IPS-18a (cell line): ENCODE results near the gene NTSR1.

Experiments used
- H3K27ac ChIP-seq: one replicate; pipeline ENCODE4 v1.5.1; 2013; ENCODE audit warnings: low read length
- H3K27me3 ChIP-seq: one replicate; pipeline ENCODE4 v1.6.1; 2013; ENCODE audit warnings: mild to moderate bottlenecking, low read length; ENCODE audit not compliant: control insufficient read depth, insufficient read depth
- H3K36me3 ChIP-seq: one replicate; pipeline ENCODE4 v1.6.1; 2013; ENCODE audit warnings: low read depth, low read length; ENCODE audit not compliant: control insufficient read depth
- H3K4me1 ChIP-seq: one replicate; pipeline ENCODE4 v1.6.1; 2013; ENCODE audit warnings: low read depth, low read length; ENCODE audit not compliant: control insufficient read depth
- H3K4me3 ChIP-seq: one replicate; pipeline ENCODE4 v1.5.1; 2013; ENCODE audit warnings: low read length
- H3K9ac ChIP-seq: one replicate; pipeline ENCODE4 v1.6.1; 2013; ENCODE audit warnings: mild to moderate bottlenecking, low read length, moderate library complexity
- H3K9me3 ChIP-seq: one replicate; pipeline ENCODE4 v1.6.1; 2013; ENCODE audit warnings: low read depth, low read length; ENCODE audit not compliant: control insufficient read depth

The NTSR1 gene

GRCh38 chr20:62714799-62715198 lies 6.2 kb downstream of the NTSR1 start:
- Histone ChIP-seq H3K4me1 (no peaks in the 10 kb centered on the region), H3K9ac (no peak overlapping the region), H3K27me3 (peaks cover 21% of the 10 kb centered on the region)

GRCh38 chr20:62715201-62715600 lies 6.6 kb downstream of the NTSR1 start:
- H3K4me3 ChIP-seq: no peak overlapping the region
- no peak overlapping the region for H3K9ac ChIP-seq
- no peak overlapping the region for H3K27ac ChIP-seq
- no peaks in the 10 kb centered on the region for H3K36me3 ChIP-seq
- peaks cover 17% of the 10 kb centered on the region for H3K27me3 ChIP-seq
- no peaks in the 10 kb centered on the region for H3K4me1 ChIP-seq
- H3K9me3 ChIP-seq: no peaks in the 10 kb centered on the region

More at GRCh38 chr20:62714799-62715198, 6.2 kb downstream of the NTSR1 start:
- Histone ChIP-seq H3K27ac (no peak overlapping the region), H3K36me3 (no peaks in the 10 kb centered on the region), H3K4me3 (no peak overlapping the region), H3K9me3 (no peaks in the 10 kb centered on the region)

GRCh38 chr20:62716198-62716940 lies 7.7 kb downstream of the NTSR1 start:
- Histone ChIP-seq H3K9ac (no peak overlapping the region), H3K4me1 (no peaks in the 10 kb centered on the region)

GRCh38 chr20:62716941-62717310 lies 8.3 kb downstream of the NTSR1 start:
- H3K36me3 ChIP-seq: no peaks in the 10 kb centered on the region
- no peak overlapping the region for H3K4me3 ChIP-seq
- H3K27ac ChIP-seq: no peak overlapping the region
- H3K9ac ChIP-seq: no peak overlapping the region
- H3K27me3 ChIP-seq: peaks cover 7% of the 10 kb centered on the region
- no peaks in the 10 kb centered on the region for H3K4me1 ChIP-seq
- no peaks in the 10 kb centered on the region for H3K9me3 ChIP-seq

More at GRCh38 chr20:62716198-62716940, 7.7 kb downstream of the NTSR1 start:
- Histone ChIP-seq H3K27me3 (peaks cover 7% of the 10 kb centered on the region), H3K36me3 (no peaks in the 10 kb centered on the region), H3K4me3 (no peak overlapping the region), H3K27ac (no peak overlapping the region), H3K9me3 (no peaks in the 10 kb centered on the region)

GRCh38 chr20:62717933-62718332 lies 9.3 kb downstream of the NTSR1 start:
- Histone ChIP-seq H3K9ac (no peak overlapping the region), H3K27me3 (peaks cover 5% of the 10 kb centered on the region), H3K9me3 (no peaks in the 10 kb centered on the region), H3K27ac (no peak overlapping the region), H3K4me1 (no peaks in the 10 kb centered on the region), H3K4me3 (no peak overlapping the region), H3K36me3 (no peaks in the 10 kb centered on the region)

DNA sequence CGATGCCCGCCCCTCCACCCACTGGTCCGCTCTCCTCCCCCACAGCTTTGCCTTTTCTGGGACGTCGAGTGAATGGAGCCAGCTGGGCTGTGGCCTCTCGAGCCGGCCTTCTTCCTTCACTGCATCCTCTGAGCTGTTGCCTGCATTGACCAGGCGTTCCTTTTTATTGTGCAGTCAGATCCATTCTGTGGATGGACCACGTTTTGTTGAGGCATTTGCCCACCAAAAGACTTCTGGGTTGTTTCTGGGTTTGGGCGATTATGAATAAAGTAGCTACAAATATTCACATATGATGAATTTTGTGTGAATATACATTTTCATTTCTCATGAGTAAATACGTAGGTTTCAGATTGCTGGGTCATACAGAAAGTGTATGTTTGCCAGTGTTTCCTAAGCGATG lies 9.9 kb downstream of the NTSR1 start:
- no peaks in the 10 kb centered on the region for H3K4me1 ChIP-seq
- no peak overlapping the region for H3K9ac ChIP-seq
- no peak overlapping the region for H3K4me3 ChIP-seq
- no peaks in the 10 kb centered on the region for H3K27me3 ChIP-seq
- H3K36me3 ChIP-seq: no peaks in the 10 kb centered on the region
- H3K27ac ChIP-seq: no peak overlapping the region
- no peaks in the 10 kb centered on the region for H3K9me3 ChIP-seq

DNA sequence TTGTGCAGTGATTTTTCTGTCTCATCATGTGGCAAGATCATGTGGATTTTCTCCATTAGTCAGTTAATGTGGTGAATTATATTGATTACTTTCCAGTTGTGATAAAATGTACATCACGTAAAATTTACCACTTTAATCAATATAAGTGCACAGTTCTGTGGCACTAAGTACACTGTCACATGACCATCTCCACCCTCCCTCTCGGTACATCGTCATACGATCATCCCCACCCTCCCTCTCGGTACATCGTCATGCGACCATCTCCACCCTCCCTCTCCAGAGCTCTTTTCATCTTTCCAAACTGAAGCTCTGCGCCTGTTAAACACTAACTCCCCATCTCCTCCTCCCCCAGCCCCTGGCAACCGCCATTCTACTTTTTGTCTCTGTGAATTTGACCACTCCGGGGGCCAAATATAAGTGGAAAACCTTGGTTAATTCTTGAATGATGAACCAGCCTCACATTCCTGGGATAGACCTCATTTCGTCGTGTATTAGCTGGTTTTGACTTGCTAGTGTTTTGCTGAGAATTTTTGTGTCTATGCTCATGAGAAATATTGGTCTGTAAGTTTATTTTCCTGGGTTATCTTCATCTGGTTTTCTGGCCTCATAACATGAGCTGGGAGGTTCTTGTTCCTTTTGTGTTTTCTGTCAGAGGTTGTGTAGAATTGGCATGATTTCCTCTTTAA lies 10.8 kb downstream of the NTSR1 start:
- Histone ChIP-seq H3K4me1 (no peaks in the 10 kb centered on the region), H3K27me3 (no peaks in the 10 kb centered on the region), H3K36me3 (no peaks in the 10 kb centered on the region), H3K27ac (no peak overlapping the region), H3K4me3 (no peak overlapping the region), H3K9ac (no peak overlapping the region), H3K9me3 (no peaks in the 10 kb centered on the region)

- H3K27me3 ChIP-seq: no peaks in the 10 kb centered on the region
- H3K4me1 ChIP-seq: no peaks in the 10 kb centered on the region
- no peaks in the 10 kb centered on the region for H3K36me3 ChIP-seq
- no peak overlapping the region for H3K27ac ChIP-seq
- H3K9me3 ChIP-seq: no peaks in the 10 kb centered on the region
- H3K9ac ChIP-seq: no peak overlapping the region
- H3K4me3 ChIP-seq: no peak overlapping the region
Measured at GRCh38 chr20:62721511-62722370, 13.1 kb downstream of the NTSR1 start.

GRCh38 chr20:62722627-62723026 lies 14.0 kb downstream of the NTSR1 start:
- Histone ChIP-seq H3K9ac (no peak overlapping the region), H3K4me1 (no peaks in the 10 kb centered on the region), H3K27me3 (no peaks in the 10 kb centered on the region), H3K36me3 (no peaks in the 10 kb centered on the region), H3K9me3 (no peaks in the 10 kb centered on the region), H3K4me3 (no peak overlapping the region), H3K27ac (no peak overlapping the region)

- no peaks in the 10 kb centered on the region for H3K4me1 ChIP-seq
- H3K27ac ChIP-seq: no peak overlapping the region
- H3K27me3 ChIP-seq: no peaks in the 10 kb centered on the region
- no peaks in the 10 kb centered on the region for H3K9me3 ChIP-seq
- no peaks in the 10 kb centered on the region for H3K36me3 ChIP-seq
- no peak overlapping the region for H3K9ac ChIP-seq
- no peak overlapping the region for H3K4me3 ChIP-seq
Measured at GRCh38 chr20:62723351-62723750, 14.7 kb downstream of the NTSR1 start.

DNA sequence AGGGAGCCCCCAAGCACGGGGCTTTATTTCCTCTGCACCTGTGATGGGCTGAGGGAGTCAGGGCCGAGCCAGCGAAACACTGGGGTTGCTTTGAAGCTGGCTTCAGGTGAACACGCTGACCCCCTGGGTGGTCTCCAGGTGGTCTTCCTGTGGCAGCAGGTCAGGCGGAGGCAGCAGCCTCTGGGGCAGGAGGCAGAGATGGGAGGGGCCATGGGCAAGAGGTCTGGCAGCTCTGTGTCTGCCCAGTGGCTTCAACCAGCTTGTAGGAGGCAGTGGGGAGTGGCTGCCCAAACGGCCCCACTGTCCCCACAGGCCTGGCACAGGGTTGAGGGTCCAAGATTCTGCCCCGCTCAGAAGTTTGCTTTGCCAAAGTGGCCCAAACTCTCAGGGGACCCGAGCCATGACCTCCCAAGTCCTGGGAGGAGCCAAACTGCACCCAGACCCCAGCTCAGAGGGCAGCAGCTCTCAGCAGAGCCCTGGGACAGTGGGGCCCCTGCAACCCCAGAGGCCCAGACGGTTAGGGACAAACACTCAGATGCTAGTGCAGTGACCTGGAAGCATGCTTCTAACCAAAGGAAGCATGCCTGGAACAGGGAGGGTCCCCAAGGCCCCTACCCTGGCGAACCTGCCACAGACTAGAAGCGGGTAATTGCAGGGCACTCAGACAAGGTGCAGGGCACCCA lies 15.3 kb downstream of the NTSR1 start:
- no peak overlapping the region for H3K4me3 ChIP-seq
- H3K36me3 ChIP-seq: no peaks in the 10 kb centered on the region
- no peak overlapping the region for H3K27ac ChIP-seq
- H3K4me1 ChIP-seq: no peaks in the 10 kb centered on the region
- no peak overlapping the region for H3K9ac ChIP-seq
- H3K9me3 ChIP-seq: no peaks in the 10 kb centered on the region
- H3K27me3 ChIP-seq: no peaks in the 10 kb centered on the region
